Posterior vena cava (tissue), 2 donors: ENCODE measurements around the gene PTPRQ. TPM values are rescaled to one million over a fixed set of nuclear protein-coding genes. Genes with fewer than 3 reads are reported as not detected.
"Not testable (repeated sequence)": the region's sequence is repeated elsewhere in the genome, so short reads cannot be mapped to it uniquely, and the experiment has no call there.

Experiments used
- DNase-seq: peaks from one replicate; pipeline ENCODE4 v3.0.0-alpha.2; 2020; ENCODE audit warnings: low spot score
- intact Hi-C, 2 donors: fragments of 100-400 bp; cut with DNase I; formaldehyde crosslinking; loops; one replicate each; pipeline versions ENCODE4 v1.14.1 to v1.14.2; 2022 to 2023
- total RNA-seq, 2 donors: library from RNA; stranded (reverse); fragmentation: NEBNext Ultra II Directional; extraction: Animal tissue kit (Norgen Biotek cat#: 25700); gene quantifications; one replicate each; pipeline ENCODE4 v1.2.1, GENCODE V29; 2021
- donor health status: DM: yes; HTN: yes; CAD: no.
- donor health status: DM: yes; HTN: yes; CAD: no.

The PTPRQ gene
- total RNA-seq, 2 donors from 2014 or later, result 0.67 to 1.5 TPM

DNA sequence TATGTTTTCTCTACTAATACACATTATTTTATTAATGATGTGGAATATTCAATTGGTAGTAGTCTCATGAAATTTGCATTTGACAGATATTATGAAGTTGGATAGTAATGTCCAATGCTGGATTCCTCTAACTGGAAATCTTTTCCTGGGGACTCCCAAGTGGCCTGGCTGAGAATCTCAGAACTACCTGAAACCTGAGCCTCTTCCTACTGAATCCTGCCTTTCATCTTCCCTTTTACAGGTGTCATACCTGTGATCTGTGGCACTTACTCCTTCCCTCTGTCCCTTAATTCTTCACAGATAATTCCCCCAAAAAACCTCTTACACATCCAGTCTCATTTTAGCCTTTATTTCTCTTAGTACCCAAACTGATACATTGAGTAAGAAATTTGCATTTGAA is 173.7 kb downstream of the PTPRQ start:
- no peak for DNase-seq
- intact Hi-C loops, result no loop called here

DNA sequence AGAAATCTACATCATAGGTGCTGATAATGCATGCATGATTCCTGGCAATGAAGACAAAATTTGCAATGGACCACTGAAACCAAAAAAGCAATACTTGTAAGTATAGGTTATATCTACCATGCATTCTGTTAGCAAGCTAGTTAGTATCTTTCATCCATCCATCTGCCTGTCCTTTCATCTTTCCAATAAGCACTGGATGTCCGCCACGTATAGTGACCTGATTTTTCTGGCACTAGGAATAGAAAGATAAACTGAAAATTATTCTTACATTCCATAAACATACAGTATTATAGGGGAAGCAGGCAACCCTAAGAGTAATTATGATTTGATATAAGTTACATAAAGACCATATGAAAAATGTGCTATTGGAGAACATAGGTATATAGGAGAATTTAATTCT is 176.2 kb downstream of the PTPRQ start:
- intact Hi-C loops, result no loop called here
- DNase-seq, result no peak

- DNase-seq, result no peak
- intact Hi-C loops, result no loop called here
These were observed 178.2 kb downstream of the PTPRQ start for GRCh38 chr12:80622271-80622670.

DNA sequence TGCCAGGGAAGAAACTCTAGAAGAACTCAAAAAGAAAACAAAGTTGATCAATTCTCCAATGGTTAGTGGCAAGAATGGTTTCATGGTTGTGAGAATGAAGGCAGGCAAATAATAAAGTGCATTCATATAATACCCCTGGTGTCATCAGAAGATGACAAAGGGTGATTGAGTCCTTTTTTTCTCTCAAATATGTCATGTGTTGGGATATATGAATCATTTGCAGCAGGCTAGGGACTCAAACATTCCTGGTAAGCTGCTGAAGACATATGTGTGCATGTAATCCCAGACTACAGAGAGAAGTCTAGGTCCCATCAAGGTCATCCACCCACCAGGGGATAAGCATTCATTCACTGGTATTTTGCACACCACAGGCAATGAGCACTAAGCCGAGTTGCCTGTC is 181.0 kb downstream of the PTPRQ start:
- intact Hi-C loops, result no loop called here
- no peak for DNase-seq

GRCh38 chr12:80625901-80626300 is 181.9 kb downstream of the PTPRQ start:
- no peak for DNase-seq
- intact Hi-C loops, result no loop called here

- intact Hi-C loops, result no loop called here
- DNase-seq, result no peak
These were observed 183.7 kb downstream of the PTPRQ start for GRCh38 chr12:80627782-80628181.

GRCh38 chr12:80632835-80633234 is 188.8 kb downstream of the PTPRQ start:
- DNase-seq, result no peak
- intact Hi-C loops, result loop anchor here in 1 of 2 donors (5.0 kb wide), 1 partner anchor 221 kb away; no protein-coding TSS in a partner anchor

- DNase-seq, result no peak
- intact Hi-C loops, result loop anchor here in 1 of 2 donors (5.0 kb wide), 1 partner anchor 223 kb away; no protein-coding TSS in a partner anchor
These were observed 190.9 kb downstream of the PTPRQ start for GRCh38 chr12:80634903-80635302.

- intact Hi-C loops, result no loop called here
- no peak for DNase-seq
These were observed 192.8 kb downstream of the PTPRQ start for GRCh38 chr12:80636832-80637231.

DNA sequence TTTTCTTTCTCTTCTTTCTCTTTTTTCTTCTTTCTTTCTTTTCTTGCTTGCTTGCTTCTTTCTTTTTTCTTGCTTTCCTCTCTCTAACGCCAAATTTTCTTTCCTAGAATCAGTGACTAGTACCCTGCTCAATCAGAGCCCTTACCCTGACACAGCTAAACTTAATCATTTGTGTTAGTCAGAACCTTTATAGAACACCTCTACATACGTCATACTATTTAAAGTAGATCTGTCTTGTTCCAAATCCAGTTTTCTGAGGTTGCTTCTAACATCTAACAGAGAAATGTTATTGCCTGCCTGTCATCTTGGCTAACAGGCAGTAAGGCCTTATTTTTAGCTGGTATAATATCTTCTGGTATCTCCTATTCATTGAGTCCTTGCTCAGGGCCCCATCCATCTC is 197.9 kb downstream of the PTPRQ start:
- intact Hi-C loops, result no loop called here
- no peak for DNase-seq

GRCh38 chr12:80643961-80644360 is 199.9 kb downstream of the PTPRQ start:
- intact Hi-C loops, result no loop called here
- no peak for DNase-seq

DNA sequence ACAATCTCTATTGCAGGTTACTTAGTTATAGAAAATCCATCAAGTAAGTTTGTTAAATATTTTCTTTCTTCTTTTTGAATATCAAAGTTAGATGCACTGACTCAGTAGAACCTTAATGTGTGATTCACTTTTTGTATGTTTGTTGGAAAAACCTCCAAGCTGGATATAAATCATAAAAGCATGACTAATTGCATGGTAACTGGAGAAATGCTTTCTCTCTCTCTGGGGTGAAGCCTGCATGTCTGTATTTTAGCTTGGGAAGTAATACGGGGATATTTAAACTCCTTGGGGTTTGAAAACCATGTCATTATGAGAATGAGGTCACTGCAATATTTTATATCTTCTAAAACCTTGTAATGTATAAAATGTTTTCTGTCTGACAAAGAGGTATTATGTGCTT is 204.8 kb downstream of the PTPRQ start:
- intact Hi-C loops, result no loop called here
- no peak for DNase-seq

- DNase-seq, result no peak
- intact Hi-C loops, result no loop called here
These were observed 211.7 kb downstream of the PTPRQ start for GRCh38 chr12:80655751-80656150.

GRCh38 chr12:80659512-80660063 is 215.6 kb downstream of the PTPRQ start:
- intact Hi-C loops, result no loop called here
- no peak for DNase-seq

GRCh38 chr12:80662586-80662985 is 218.6 kb downstream of the PTPRQ start:
- intact Hi-C loops, result no loop called here
- DNase-seq, result no peak

DNA sequence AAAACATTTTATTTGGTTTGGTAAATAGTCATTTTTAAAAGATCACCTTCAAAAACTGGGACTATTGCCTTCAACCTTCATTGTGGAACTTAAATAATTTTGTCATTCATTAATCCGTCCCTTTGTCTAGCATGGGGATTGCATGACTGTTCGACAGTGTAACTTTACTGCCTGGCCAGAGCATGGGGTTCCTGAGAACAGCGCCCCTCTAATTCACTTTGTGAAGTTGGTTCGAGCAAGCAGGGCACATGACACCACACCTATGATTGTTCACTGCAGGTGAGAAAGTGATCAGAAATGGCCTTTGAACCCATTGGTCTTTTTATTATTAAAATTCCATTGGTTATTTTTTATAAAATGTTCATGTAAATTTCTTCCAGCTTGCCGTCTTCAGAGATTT is 226.2 kb downstream of the PTPRQ start:
- no peak for DNase-seq
- intact Hi-C loops, result no loop called here

DNA sequence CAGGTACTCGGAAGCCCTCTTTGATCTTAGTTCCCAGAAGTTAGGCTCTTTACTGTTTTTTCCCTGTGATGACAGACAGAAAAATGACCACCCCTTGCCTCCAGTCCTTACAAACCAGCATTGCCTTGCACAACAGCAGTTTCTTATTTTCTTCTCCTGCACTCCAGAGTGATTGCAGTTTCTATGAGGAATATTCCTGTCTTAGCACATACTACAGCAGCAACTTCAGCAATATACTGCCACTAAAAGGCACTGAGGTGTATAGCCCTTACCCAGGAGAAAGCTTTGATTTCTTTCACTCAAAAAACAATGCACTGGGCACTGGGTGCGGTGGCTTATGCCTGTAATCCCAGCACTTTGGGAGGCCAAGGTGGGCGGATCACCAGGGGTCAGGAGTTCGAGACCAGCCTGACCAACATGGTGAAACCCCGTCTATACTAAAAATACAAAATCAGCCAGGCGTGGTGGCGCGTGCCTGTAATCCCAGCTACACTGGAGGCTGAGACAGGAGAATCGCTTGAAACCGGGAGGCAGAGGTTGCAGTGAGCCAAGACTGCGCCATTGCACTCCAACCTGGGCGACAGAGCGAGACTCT is 232.1 kb downstream of the PTPRQ start:
- DNase-seq, intact Hi-C loops: not testable (repeated sequence)

GRCh38 chr12:80676856-80677255 is 232.8 kb downstream of the PTPRQ start:
- intact Hi-C loops, result no loop called here
- no peak for DNase-seq

DNA sequence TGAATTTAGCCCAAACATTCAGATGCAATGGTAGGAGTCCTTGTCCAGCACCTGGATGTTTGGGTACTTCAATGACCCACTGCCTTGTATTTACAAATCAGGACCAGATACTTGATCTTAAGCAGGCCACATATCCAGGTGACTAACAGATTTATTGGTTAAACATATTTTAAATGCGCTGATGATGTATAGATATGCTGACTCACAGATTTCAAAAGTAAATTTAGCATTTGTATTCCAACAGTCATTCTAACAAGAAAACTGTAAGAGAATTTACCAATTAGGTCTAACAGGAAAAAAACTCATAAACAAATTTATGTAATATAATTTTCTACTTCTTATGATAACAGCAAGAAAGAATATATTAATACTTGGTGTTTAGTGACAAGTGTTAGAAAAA is 234.0 kb downstream of the PTPRQ start:
- no peak for DNase-seq
- intact Hi-C loops, result no loop called here

DNA sequence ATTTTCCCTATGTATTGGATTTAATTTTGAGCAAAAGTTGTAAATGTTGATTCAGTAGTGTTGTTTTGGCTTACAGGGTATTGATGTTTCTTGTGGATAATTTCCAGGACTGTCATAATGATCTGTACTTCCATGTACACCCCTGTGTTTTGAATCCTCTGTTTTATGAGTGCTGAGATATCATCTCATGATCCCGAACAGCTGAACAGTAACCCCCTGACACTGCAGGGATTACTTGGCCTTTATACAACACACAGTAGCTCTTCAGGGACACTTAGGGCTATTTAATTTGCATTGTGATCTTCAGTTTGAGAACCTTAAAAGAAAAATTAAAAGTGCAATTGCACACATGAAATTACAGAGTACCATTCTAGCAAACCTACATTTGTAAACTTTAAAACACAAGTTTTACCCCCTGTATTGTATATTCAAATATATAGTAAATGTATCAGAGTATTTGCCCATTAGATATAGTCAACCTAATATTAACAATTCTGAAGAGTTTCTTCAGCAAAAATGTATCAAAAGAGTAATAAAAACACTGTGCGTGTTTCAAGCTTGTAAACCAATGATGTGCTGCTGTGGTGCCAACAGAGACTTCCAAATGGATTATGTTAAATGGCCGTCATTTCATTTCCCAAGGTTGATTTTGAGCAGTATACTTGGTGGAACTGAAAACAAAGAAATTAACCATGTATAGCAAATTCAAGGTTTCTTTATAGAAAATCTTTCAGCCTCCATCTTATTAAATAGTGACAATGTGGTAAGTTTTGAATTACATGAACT is 235.5 kb downstream of the PTPRQ start:
- DNase-seq, result no peak
- intact Hi-C loops, result no loop called here

- DNase-seq, result no peak
- intact Hi-C loops, result no loop called here
These were observed 237.3 kb downstream of the PTPRQ start for GRCh38 chr12:80681287-80681686.
